ENCODE data around the gene STT3A. TPM values are rescaled to one million over a fixed set of nuclear protein-coding genes. Genes with fewer than 3 reads are reported as not detected.

STT3A gene
- total RNA-seq, 2 experiments from 2014 or later, result 87.9 to 172 TPM

DNA sequence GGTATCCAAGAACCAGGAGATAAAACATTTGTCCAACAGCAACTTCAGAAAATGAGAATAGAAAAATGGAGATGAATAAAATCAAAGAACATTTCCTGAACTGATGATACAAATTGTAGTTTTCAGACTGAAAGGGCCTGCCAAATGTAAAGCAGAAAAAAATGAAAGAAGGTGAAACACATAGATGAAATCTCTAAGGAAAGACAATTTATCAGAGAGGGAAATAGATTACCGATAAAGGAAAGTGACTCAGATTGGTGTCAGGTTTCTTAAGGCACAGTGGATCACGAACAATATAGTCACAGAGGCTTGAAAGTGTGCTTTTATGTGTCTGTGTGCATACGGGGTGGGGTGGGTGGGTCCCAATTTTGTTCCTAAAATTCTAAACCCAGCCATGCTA lies 4.1 kb upstream of the STT3A start:
- H3K4me3 ChIP-seq (ENCODE audit: low read depth, low read length, poor library complexity, severe bottlenecking), result no peak overlapping the region
- H3K79me2 ChIP-seq (ENCODE audit: insufficient read depth, low read depth, low read length), result peaks cover 19% of the 10 kb centered on the region
- peaks cover under 1% of the 10 kb centered on the region for H3K4me1 ChIP-seq (ENCODE audit: insufficient read depth, low read length, poor library complexity, severe bottlenecking)
- no peaks in the 10 kb centered on the region for H3K9me2 ChIP-seq (ENCODE audit: insufficient read depth, low read length)
- no peak overlapping the region for H2AFZ ChIP-seq (ENCODE audit: low read length)
- peaks cover 11% of the 10 kb centered on the region for H3K36me3 ChIP-seq (ENCODE audit: insufficient read depth, low read length)
- DNase-seq (ENCODE audit: low spot score), result no peak
- no peak overlapping the region for H3K27ac ChIP-seq (ENCODE audit: low read depth, low read length, poor library complexity, severe bottlenecking)
- H4K20me1 ChIP-seq (ENCODE audit: insufficient read depth, low read length), result peaks cover 2% of the 10 kb centered on the region; the same call in 1 of the 2 replicates
- ChIA-PET POLR2A (no interaction called here), CTCF (ENCODE audit: unreplicated experiment) (no interaction called here)
- intact Hi-C loops (cut with micrococcal nuclease; ENCODE audit: unreplicated experiment), result no loop called here
- no peak overlapping the region for H3K4me2 ChIP-seq (ENCODE audit: low read length)
- TF ChIP-seq EZH2phosphoT487 (IDR thresholded peaks at IDR 0.05; ENCODE audit: borderline replicate concordance, low read depth, low read length), result no peak
- TF ChIP-seq, protein P1, sequence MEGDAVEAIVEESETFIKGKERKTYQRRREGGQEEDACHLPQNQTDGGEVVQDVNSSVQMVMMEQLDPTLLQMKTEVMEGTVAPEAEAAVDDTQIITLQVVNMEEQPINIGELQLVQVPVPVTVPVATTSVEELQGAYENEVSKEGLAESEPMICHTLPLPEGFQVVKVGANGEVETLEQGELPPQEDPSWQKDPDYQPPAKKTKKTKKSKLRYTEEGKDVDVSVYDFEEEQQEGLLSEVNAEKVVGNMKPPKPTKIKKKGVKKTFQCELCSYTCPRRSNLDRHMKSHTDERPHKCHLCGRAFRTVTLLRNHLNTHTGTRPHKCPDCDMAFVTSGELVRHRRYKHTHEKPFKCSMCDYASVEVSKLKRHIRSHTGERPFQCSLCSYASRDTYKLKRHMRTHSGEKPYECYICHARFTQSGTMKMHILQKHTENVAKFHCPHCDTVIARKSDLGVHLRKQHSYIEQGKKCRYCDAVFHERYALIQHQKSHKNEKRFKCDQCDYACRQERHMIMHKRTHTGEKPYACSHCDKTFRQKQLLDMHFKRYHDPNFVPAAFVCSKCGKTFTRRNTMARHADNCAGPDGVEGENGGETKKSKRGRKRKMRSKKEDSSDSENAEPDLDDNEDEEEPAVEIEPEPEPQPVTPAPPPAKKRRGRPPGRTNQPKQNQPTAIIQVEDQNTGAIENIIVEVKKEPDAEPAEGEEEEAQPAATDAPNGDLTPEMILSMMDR (conservative IDR thresholded peaks at IDR 0.05; ENCODE audit: low read length), result no peak
- H3K9me3 ChIP-seq (ENCODE audit: low read length), result no peaks in the 10 kb centered on the region
- no TSS peak for BruUV-seq (replicated peaks)

DNA sequence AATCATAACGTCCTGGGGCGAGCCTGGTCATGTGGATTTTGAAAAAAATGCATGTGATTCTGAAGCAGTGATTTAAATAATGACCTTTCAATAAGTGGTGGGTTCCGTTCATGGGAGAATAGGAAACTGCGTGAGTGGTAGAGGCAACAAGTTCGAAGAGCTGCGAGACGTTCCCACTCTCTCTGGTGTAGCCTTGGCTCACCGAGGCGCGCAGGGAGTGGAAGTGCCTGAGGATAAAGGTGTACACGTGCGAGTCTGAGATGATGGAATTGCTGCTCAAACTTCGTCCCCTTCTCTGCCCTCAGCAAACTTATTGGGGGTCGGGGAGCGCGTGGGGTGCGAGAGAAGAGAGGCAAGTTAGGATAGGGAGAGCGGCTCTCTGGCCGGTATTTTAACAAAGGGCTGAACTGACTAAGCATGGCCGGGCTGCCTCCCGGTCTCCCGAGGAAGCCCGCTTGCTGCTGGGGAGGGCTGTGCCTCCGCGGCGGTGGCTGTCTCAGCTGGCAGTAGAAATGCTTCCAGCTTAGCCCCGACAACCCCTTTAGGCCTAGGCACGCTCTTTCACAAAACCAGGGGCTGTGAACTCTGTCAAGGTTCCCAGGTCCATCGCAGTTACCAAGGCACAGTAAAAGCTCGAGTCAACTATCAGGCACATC lies 875 bp upstream of the STT3A start:
- Histone ChIP-seq H3K36me3 (ENCODE audit: insufficient read depth, low read length) (peaks cover 15% of the 10 kb centered on the region), H3K9me3 (ENCODE audit: low read length) (no peaks in the 10 kb centered on the region), H3K4me3 (ENCODE audit: low read depth, low read length, poor library complexity, severe bottlenecking) (peak overlapping the region; percentile 90), H4K20me1 (ENCODE audit: insufficient read depth, low read length) (peaks cover 20% of the 10 kb centered on the region), H3K79me2 (ENCODE audit: insufficient read depth, low read depth, low read length) (peaks cover 52% of the 10 kb centered on the region), H3K4me1 (ENCODE audit: insufficient read depth, low read length, poor library complexity, severe bottlenecking) (peaks cover 25% of the 10 kb centered on the region), H2AFZ (ENCODE audit: low read length) (peak overlapping the region; percentile 53), H3K27ac (ENCODE audit: low read depth, low read length, poor library complexity, severe bottlenecking) (peak overlapping the region; percentile 65), H3K9me2 (ENCODE audit: insufficient read depth, low read length) (no peaks in the 10 kb centered on the region), H3K4me2 (ENCODE audit: low read length) (peak overlapping the region; percentile 93)
- ChIA-PET CTCF (ENCODE audit: unreplicated experiment) (interaction anchor here (0.9 to 1.0 kb wide), 2 partner anchors 22 to 23 kb away, joined by 3 to 4 read pairs; partner anchors contain the start of gene EI24), POLR2A (interaction anchor here (0.6 to 5.5 kb wide), 9 partner anchors 9 to 296 kb away, joined by 3 to 34 read pairs (median 4); partner anchors contain the start of genes CHEK1 and HYLS1)
- intact Hi-C loops (cut with micrococcal nuclease; ENCODE audit: unreplicated experiment), result loop anchor here (1.0 to 2.0 kb wide), 2 partner anchors 22 to 33 kb away; partner anchors contain the start of genes CHEK1 and EI24
- peak; percentile 19 for DNase-seq (ENCODE audit: low spot score)
- TF ChIP-seq EZH2phosphoT487 (IDR thresholded peaks at IDR 0.05; ENCODE audit: borderline replicate concordance, low read depth, low read length), result no peak
- TF ChIP-seq, protein P1 (conservative IDR thresholded peaks at IDR 0.05; ENCODE audit: low read length), result no peak
- TSS peak; percentile 98 for BruUV-seq (replicated peaks)
